SKM-1 treated with dmso at 0.1 percent for 144 hours (cell line): ENCODE results near the gene C1orf87.

ENCODE experiments used
- DNase-seq: peaks from one replicate; lab custom pipeline; 2025; ENCODE audit not compliant: unreplicated experiment; lab: John Stamatoyannopoulos, UW

The C1orf87 gene, protein sequence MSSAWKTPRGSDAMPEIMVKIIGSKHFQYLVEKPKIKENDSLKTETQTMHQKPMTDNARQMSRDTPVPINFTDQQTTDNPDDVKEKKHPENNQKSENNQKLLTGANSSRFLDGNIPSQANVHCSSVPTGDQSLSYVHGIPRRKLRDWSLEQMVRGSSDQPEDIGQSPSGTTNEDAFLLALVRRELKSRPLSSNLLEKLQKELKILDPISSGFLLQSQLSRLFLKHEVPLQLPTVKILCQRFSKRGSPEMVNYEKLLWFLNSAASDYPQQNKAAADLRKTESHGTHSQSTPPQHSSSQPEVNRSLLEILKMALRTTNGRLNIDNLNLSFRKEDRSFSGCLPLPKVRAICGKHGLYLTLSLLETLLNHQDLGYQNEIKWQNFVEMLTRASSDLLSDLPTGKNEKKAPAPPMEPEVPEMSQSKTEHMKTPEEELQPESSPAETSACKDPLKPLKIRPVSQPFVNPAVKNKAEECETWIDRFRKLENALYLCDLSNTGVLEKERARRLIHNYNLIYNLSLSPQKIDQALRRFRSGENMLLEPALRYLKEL

DNA sequence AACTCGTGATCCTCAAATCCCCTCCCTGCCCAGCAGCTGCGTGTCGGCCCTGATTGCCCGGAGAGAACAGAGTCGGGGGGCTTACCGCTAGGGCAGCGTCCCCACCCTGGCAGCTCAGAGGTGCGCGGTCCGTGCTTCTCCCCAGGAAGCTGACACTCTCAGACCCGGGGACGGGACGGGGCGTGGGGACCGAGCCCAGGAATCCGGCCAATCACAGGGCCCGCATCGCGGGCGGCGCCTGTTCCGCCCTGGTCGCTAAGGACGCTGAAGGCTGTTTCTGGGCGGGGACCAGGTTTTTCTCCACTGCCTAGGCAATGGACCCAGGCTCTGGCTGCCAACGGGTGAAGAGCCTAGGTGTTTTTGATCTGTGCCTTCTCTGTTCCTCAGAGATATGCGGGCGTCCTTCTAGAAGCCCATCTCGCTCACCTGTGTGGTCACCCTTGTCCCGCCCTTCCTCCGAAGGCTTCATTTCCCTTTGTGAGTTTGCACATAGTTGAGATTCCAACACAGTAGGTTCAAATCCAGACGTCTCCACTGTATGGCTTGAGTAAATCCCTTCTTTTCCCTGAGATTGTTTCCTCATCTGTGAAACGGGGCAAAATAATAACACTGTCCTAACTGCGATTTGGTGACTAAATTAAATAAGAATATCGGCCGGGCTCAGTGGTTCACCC is at the start of gene C1orf87:
Gene C1orf87, minus strand, starts transcription at position 166 of the 674 bp plus-strand sequence. CDS start 1,127 bp downstream, outside the sequence.
- DNase-seq: no peak

DNA sequence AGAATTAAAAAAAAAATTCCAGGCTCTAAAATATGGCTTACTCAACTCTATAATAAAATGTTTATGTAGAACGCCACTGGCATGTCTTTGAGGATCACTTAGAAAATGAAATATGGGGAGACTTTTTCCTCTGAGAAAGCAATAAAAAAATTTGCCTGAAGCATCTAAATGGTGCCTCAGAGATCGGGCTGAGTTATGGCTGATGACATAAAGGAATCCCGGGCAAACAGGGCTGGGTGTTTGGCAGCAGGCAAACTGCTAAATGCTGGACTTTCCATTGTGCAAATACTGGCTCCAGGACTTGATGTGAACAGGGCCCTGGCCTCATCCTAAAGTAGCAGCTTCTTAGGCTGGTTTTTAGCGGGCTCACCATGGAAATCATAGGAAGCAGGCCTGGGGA is 44.5 kb upstream of the C1orf87 start:
- DNase-seq: no peak

DNA sequence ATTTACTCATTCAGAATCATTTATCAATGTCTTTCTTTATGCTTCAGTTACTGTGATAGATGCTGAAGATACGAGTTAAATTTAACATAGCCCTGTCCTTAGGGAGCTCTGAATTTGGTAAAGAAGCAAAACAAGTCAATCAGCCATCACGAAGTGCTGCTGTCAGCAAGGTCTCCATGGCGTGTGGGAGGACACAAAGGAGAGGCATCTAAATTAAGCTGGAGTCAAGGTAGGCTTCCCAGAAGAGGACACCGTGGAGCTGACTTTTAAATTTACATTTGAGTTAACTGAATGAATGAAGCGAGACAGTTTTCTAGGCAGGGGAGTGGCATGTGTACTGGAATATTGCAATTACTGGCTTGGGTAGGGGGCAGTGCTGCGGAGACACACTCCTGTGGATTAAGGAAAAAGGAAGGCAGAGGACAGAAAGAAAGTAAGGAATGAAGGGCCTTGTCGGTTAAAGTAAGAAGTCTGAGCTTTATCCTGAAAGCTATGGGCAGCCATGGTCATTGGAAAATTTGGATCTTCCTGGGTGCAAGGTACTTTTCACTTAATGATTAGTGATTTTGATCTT is 41.3 kb upstream of the C1orf87 start:
- no peak for DNase-seq

DNA sequence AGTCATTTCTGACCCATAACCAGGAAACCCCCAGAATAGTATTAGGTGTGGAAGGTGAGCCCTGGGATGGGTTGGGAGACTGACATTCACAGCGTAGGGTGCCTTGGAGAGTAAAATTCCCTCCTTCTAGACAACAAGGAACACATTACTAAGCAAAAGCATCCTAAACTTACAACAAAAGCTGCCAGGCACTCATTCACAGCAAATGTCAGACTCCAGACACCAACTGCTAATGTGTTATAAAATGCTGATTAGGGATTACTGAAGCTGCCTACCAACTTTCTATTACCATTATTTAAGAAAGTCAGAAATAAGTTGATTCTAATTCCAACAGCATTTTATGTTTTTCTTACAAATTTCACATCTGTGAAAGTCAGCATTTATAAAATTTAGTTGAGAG is 40.0 kb upstream of the C1orf87 start:
- DNase-seq: no peak

DNA sequence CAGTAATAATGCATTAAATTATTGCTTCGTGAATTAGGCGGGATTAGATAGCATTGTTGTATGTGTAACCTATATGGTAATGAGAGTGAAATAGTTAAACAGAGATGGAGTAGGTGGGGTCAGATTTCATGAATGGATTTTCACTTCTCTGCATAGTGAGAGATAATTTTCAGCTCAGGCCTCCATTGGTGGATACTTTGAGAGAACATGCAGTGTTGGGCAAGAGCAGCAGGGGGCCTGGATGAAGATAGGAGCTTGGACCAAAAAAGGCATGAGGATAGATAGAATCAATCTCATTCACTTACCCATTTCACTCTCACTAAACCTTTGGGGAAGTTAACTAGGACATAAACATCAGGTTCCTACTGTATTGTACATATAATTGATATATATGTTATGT is 39.5 kb upstream of the C1orf87 start:
- DNase-seq: no peak

DNA sequence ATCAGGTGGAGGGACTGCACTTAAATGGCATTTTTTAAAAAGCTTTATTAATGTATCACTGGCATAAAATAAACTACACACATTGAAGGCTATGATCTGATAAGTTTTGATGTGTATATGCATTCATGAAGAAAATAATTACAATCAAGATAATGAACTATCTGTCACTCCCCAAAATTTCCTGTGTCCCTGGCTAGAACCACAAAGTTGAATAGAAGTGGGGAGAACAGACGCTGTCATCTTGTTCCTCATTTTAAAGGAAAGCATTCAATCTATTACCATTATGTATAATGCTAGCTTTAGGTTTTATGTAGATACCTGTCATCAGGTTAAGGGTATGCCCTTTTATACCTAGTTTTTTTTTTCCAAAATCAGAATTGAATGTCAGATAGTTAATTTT is 38.1 kb upstream of the C1orf87 start:
- DNase-seq: no peak

DNA sequence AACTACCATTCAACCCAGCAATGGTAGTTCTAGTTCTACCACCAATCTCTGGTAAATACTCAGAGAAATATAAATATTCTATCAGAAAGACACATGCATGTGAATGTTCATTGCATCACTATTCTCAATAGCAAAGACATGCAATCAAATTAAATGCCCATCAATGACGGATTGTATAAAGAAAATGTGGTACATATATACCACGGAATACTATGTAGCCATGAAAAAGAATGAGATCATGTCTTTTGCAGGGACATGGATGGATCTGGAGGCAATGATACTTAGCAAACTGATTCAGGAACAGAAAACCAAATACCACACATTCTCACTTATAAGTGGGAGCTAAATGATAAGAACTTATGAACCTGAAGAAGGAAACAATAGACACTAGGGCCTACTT is 37.5 kb upstream of the C1orf87 start:
- DNase-seq: no peak

DNA sequence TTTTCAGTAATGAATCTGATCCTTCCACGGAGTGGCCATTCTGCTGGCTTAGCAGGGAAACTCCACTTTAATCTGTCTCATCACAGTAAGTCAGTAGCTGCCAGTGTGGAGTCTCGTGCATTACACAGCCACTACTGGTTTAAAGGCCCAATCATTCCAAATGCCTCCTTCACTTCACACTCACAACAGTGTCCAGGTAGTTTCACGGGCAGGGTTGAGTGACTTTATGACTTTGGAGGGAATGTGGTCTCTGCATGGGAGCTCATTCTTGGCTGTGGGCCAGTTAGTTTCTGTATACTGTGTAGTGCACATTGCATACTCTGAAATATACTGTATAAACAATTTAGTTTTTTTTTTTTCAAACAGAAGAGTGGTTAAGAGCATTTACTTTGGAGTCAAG is 34.6 kb upstream of the C1orf87 start:
- DNase-seq: no peak

DNA sequence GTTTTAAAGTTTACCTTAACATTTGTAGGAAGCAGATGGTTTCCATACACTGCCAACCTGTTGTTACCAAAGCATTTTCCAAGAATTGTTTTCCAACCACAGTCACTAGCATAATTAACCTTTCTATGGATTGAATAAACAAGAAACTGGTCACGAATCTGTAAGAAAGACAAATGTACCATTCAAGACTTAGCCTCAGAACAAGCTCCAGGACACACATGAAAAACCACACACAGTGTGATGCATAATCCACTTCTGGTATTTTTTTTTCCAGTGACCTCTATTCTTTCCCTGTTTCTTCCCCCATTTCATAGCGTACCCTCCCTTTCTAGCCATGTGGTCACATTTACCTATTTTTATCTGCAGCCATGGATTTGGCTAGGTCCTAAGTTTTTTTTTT is 29.6 kb upstream of the C1orf87 start:
- DNase-seq: no peak

DNA sequence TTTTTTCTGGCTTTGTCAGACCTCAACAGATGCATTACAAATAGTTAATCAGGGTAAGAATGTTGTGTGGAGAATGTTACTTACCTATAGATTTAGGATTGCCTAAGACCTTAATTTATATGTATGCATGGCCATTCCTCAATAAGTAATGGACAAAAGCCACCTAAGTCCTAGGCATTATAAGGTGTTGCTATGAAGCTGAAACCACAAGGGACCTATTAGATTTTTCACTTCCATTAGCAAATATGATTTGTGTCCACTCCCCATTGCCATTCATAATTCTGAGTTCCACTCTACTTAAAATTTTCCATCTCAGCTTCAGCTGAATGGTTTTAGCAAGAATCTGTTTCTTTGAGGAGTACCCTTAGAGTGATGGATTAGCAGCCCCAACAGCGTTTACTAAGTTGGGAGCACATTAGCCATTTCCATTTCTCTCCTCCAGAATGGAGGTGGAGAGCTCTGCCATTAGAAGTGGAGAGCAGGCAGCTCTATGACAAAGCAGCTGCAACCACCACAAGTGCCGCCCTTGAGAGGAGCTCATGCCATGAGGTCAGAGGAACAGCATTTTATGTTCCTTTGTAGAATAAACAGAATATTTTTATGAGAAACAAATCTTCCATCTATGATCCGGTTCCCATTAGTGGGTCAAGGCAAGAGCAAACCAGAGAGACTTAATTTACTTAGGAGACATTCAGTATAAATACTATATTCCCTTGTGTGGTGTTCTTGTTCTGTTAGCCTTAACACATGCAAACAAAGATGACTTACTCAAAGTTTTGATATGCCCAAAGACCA is 28.9 kb upstream of the C1orf87 start:
- no peak for DNase-seq

DNA sequence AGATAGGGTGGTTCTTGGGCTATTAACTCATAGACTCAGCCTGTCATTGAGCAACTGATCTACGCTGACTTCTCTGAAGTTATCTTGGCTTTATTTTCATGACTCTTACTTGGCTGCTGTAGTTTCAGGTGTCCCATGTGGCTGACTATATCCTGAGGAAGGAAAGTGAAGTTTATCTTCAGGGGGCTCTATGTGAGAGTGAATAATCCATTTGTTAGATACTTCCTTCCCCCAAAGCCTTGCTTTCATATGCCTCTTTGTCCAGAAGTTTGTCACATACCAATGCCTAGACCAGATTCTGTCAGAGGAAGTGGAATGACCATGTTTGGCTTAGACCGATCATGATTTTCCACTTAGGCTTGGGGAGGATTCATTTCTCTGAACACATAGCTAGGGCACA is 27.9 kb upstream of the C1orf87 start:
- DNase-seq: no peak

DNA sequence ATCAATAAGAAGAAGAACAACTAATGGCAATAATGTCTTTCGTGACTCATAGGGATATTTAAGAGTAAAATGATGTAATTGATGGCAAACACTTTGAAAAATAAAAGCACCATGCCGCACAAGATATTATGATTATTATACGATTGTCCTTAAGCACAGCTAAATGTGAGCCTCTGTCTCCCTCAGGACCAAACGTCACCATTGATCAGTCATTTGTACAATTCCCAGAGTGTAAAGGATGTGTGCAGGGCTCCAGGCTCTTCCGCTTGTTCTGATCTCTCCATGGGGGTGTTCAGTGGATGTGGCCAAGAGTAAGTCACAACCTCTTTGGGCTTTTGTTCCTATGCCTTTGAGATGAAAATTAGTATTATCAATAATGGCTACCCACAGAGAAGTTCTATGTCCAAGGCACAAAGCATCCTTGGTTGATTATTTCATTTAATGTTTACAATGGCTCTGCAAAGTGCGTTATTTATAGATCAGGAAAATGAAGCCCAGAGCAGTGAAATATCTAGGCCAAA is 17.7 kb upstream of the C1orf87 start:
- DNase-seq: no peak

DNA sequence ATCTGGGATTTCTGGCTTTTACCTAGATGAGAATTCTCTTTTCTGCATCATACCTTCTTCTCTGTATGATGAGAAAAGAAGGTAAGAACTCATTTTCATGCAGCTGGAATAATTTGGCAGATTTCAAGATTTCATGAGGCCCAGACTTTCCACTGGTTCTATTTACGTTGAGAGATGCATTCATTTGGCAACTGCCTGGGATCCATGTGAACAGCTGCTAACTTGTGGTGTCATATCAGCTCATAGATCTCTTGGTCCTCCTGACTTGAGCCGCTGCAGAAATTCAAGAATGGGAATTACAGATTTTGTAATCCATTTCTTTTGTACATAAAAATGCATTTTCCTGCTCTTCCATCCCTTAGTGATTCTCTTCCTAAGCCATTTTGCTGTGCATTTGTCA is 17.1 kb upstream of the C1orf87 start:
- DNase-seq: no peak

DNA sequence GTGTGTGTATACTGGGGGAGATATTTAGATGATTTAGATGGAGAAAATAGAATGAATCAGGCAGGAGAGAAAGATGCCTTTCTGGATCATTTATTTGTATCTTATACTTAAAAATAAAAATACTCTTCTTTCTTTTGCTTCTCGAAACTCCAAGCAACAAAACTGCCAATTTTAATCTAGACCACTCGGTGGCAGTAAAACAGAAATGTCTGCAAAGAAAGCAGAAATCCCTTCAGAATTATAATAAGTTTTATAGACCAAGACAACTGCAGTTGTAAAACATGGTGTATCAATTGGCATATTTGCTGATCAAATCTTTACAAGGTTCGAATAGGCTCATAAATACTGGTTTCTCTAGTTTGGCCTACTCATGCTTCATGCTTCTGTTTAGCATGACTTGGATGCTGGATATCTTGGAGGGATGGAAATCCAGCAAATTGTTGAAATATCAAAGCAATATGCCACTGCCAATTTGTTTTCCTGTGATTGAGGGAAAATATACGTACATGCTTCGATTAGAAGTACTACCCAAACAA is 15.1 kb upstream of the C1orf87 start:
- no peak for DNase-seq

DNA sequence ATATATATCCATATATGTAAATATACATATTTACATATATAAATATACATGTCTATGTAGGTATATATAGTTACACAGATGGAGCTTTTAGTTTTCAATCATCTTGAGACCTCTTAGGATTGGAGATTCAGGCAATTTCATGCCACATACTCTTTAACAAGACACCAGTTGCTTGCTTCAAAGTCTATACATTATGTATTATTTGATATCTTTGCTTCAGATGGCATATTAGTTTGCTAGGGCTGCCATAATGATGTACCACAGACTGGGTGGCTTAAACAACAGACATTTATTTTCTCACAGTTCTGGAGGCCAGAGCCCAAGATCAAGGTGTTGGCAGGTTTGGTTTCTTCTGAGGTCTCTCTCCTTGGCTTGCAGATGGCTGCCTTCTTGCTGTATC is 14.1 kb upstream of the C1orf87 start:
- no peak for DNase-seq

DNA sequence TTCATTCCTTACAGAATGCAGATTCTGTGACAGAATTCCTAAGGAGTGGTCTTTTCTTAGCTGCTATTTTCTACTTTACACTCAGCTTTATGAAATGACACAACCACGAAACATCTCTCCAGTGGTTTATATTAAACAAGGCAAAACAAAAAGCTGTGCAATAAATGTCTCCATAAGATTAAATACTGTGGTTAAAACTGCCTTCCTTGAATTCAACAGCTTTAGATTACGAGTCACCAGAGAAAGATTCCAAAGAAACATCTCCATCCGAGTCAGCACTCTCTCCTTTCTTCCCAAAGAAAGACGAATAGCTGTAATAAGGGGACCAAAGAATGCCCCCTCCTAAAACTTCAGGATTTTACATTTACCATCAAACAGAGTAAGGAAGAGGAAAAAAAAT is 4.6 kb upstream of the C1orf87 start:
- DNase-seq: no peak

DNA sequence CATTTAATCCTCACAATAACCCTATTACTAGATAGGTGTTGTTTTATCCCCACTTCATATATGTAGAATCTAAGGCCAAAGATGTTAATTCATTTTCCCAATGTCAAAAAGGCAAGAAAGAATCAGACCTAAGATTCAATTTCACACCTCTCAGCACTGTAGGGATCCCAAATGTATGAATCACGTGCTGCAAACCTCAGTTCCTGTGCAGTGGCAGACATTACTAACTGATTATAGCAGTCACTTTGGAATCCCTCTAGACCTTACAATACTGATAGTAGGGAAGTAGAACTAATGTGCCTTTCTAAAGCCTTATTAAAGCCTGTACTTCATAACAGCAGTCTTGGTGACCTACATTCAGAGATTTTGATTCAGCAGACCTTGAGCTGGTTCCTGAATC is 2.3 kb downstream of the C1orf87 start:
- DNase-seq: no peak

DNA sequence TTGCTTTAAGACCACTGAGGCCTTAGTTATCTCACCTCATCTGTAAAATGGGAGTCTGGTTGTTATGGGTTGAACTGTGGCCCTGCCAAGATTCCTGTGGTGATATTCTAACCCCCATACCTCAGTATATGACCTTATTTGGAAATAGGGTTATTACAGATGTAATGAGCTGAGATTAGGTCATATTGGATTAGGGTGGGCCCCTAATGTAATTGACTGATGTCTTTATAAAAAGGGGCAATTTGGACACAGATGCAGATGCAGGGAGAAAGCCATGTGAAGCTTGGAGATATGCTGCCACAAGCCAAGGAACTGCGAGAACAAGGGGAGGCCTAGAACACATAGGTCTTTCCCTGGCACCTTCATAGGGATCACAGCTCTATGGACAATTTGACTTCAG is 3.9 kb downstream of the C1orf87 start:
- DNase-seq: no peak

DNA sequence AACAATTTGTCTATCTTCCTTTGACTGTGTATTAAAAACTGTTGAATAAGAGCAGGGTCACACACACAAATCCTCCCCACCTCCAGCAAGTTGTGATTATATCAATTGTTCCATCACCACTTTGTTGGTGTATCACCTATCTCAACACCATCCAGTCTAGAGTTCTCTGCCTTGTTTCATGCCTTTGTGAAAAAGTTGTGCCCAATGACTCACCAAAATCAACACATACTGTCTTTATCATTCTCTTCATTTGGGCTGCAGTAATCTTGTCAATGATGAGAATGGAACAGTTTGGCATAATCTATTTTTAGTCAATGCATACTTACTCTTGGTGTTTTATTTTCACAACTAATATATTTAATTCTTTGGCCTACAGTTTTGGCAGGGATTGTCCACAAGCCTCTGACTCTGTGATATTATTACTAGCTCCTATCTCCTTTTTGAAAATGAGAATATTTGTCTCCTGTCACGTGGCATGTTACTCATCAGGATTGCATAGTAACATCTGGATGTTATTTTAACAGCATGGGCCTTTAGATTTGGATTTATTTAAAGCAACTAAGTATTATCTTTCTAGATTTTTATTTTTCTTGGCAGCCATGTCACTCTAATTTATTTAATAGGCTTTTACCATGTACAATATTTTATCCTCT is 5.1 kb downstream of the C1orf87 start:
- DNase-seq: no peak

DNA sequence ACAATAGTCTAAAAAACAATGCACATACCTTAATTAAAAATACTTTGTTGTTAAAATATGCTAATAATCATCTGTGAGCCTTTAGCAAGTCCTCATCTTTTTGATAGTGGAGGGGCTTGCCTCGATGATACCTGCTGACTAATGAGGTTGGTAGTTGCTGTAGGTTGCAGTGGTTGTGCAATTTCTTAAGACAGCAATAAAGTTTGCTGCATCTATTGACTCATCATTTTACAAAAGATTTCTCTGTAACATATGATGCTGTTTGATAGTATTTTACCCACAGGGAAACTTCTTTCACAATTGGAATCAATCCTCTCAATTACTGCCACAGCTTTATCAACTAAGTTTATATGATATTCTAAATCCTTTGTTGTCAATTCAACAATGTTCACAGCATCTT is 7.6 kb downstream of the C1orf87 start:
- DNase-seq: no peak
